DMS114 treated with DMSO at 0.1 percent for 48 hours (cell line): ENCODE data around the gene INO80E.
"Not testable (repeated sequence)": the region's sequence is repeated elsewhere in the genome, so short reads cannot be mapped to it uniquely, and the experiment has no call there.

Source experiments
- DNase-seq: peaks from one replicate; lab custom pipeline; 2025; ENCODE audit not compliant: unreplicated experiment; lab: John Stamatoyannopoulos, UW

INO80E gene

DNA sequence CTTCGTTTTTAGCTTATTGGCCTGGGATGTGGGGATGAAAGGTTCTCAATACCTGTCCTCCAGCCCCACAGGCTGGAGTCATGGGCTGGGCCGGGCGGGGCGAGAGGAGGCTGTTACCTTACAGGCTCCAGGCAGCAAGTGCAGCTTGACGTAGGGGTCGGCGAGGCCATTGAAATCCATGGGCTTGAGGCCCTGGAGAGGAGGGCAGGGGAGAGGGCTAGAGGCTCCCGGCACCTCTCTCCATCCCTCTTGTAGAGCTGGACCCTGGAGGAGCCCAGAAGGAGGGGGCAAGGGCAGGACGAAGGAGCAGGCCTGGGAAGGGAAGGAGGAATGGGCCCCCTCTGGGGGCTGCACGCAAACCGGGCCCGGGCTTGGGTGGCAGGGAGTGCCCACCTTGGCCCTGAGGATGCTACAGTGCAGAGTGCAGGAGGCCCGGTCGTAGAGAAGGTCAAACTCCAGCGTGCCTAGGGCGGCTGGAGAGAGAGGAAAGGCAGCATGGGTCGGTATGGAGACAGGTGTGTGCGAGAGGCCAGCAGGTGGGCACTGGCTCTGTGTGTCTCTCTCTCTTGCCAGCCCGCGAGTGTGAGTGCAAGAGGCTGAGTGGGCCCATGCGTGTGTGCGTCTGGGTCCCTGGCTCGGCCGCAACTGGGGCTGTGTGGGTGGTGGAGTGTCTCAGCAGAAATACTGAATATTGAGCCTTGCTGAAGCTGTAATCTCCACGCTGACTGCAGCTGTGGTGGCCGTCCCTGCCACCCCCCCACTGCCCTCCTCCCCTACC, 13.2 kb downstream of the INO80E start:
- DNase-seq, result no peak

DNA sequence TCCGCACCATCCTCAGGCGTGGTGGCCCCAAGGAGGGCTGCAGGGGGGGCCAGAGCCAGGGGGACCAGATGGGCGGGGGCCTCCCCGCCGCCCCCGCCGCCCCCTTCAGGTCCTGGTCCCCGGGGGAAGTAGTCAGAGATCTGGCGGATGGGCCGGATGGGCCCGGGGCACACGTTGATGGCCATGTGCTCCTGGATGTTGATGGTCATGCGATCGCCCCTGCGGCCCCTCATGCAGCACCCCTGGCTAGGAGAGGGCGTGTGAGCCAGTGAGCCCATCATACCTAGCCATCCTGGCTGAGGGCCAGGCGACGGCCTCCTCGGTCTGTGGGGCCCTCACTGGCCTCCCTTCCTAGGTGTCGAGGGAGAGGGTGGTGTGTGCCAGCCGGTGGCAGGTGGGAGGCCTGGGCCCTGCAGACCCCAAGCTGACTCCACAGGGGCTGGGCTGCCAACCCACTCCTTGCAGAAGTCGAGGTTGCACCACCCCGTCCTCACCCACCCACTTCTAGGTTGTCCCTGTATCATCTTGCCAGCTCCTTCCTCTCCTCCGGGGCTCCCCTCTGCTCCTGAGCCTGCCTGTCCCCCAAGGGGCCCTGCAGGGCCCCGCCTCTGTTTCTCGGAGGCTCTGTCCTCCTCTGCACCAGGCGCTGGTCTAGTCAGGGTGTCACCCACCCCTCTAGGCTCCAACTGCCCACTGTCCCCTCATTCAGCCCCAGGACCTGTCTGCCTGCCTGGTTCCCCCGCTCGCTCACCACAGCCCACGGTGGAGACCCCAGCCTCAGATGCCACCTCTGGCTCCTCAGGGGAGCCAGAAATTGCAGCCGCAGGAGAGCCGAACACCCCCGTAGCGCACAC, 14.2 kb downstream of the INO80E start:
- no peak for DNase-seq

DNA sequence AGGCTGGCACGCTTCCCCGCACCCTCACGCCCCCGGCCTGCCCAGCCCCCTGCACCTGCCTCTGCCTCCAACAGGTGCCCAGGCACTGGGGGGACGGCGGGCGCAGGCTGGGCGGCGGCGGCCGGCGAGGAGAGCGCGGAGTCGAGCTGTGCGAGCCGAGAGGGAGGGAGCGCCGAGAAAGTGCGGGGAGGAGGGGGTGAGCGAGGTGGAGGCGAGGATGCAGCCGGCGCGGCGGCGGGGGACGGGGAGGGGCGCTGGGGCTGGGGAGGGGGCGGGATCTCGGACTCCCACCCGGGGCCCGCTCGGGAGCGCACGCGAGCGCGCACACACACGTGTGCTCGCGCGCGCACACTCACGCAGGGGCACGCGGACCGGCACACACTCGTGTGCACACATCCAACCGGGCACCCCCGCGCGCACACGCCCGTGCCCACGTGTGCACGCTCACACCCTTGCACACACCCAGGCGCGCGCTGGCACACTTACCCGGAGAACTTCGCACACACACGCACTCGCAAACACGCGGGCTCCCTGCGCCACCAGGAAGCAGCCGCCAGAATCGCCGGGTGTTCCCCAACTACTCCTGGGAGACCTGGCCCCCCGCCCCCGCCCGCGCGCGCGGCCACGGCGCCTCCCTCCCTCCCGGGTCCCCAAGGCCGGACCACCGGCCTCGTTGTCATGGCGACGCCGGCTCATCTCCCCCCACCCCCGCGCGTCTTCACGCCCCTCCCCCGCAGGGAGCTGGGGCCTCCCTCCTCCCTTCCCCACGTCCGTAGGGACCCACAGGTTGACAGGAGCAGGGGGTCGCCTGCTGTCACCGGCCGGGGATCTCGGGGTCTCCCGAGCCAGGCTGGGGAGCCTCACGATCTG, 15.0 kb downstream of the INO80E start, which contains the start of gene DOC2A:
Gene DOC2A, minus strand, starts transcription at position 184 of the 870 bp plus-strand sequence. CDS start 805 bp downstream, outside the sequence.
- no peak for DNase-seq

DNA sequence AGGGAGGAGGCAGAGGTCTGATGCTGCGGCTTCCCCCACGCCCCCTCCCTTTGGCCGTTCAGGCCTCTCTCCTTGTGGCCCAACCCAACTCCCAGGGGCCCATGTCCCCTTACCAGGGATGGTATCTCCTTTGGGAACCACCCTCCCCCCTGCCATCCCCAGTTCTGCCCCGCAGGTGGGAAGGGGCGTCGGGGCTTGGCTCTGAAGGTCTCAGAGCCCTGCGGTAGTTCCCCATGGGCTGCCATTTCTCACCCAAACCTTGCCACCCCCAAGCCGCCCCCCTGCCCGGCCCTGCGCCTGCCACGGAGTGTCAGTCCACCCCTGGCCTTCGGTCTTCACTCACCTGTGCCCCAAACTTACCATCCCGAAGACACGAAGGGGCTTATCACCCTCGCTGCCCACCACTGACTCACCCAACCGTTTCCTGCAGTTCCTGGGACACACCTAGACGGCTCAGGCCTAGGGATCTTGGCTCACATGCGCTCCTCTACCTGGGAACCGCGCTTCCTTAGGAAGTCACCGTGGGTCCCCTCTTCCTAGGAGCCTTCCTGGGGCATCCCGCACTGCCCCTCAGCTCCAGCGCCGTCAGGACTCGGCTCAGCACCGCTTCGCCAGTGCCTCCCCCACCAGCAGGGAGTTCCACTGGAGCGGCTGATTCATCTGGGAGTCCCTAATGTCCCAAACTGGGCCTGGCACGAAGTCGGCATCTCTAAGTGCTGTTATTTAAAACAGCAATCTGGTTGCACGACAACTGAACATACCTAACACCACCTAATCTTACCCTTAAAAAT, 15.9 kb downstream of the INO80E start:
- no peak for DNase-seq

DNA sequence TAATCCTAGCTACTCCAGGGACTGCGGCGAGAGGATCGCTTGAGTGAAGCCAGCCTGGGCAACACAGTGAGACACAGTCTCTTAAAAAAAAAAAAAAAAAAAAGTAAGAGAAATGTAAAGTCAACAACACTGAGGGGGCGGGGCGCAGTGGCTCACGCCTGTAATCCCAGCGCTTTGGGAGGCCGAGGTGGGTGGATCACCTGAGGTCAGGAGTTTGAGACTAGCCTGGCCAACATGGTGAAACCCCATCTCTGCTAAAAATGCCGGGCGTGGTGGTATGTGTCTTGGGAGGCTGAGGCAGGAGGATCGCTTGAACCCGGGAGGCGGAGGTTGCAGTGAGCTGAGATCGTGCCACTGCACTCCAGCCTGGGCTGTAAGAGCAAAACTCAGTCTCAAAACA, 16.6 kb downstream of the INO80E start:
- not testable (repeated sequence) for DNase-seq

DNA sequence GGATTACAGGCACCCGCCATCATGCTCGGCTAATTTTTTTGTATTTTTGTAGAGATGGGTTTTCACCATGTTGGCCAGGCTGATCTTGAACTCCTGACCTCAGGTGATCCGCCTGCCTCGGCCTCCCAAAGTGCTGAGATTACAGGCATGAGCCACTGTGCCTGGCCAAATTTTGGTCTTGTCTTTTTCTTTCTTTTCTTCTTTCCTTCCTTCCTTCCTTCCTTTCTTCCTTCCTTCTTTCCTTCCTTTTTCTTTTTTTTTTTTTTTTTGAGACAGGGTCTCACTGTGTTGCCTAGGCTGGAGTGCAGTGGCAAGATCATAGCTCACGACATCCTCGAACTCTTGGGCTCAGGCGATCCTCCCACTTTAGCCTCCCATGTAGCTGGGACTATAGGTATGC, 19.4 kb downstream of the INO80E start:
- not testable (repeated sequence) for DNase-seq

DNA sequence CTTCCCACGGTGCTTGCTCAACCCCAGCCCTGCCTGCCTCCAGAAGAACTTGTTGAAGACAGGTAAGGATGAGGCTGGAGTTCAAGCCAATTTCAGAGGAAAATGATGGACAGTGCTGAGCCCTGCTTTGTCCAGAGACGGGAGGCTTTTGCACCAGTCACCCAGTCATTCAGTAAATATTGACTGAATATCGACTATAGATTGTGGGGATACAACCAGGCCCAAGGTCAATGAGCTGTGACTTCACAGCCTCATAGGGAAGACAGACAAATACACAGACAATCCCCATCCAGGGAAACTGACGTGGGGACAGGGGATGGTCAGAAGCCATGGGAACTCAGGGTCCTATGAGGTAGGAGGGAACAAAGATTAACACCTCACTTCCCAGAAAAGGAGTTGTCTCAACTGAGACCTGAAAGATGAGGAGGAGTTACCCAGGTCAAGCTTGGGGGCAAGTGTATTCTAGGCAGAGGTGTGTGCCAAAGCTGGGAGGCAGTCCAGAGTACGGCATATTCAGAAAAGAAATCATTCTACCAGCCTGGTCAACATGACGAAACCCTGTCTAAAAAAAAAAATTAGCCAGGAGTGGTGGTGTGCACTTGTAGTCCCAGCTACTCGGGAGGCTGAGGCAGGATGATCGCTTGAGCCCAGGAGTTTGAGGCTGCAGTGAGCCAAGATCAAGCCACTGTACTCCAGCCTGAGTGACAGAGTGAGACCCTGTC, 20.7 kb downstream of the INO80E start:
- DNase-seq, result no peak

DNA sequence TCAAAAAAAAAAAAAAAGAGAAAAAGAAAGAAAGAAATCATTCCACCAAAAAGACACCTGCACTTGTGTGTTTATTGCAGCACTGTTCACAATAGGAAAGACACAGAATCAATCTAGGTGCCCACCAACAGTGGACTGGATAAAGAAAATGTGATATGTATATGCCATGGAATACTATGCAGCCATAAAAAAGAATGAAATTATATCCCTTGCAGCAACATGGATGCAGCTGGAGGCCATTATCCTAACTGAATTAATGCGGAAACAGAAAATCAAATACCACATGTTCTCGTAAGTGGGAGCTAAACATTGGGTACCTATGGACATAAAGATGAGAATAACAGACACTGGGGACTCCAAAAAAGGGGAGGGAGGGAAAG, 21.2 kb downstream of the INO80E start:
- no peak for DNase-seq

DNA sequence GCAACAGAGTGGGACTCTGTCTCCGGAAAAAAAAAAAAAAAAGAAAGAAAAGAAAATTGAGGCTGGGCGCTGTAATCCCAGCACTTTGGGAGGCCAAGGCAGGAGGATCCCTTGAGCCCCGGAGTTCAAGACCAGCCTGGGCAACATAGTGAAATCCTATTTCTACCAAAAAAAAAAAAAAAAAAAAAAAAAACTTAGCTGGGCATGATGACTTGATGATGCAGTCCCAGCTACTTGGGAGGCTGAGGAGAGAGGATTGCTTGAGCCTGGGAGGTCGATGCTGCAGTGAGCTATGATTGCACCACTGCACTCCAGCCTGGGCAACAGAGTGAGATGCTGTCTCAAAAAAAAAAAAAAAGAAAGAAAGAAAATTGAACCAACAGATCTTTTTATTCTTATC, 21.9 kb downstream of the INO80E start:
- not testable (repeated sequence) for DNase-seq

DNA sequence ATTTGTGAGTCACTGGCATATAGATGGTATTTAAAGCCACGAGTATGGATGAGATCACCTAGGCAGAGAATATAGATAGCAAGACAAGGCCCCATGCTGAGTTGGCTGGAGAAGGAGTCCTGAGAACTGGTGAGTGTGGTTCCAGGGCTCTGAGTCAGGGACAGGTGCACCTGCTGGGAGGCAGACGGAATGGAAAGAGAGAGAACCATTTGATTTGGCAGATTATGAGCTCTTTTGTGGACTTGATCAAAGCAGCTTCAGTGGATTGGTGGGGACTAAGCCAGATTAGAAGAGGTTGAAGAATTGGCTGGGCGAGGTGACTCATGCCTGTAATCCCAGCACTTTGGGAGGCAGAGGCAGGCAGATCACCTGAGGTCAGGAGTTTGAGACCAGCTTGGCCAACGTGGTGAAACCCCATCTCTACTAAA, 22.7 kb downstream of the INO80E start:
- no peak for DNase-seq

DNA sequence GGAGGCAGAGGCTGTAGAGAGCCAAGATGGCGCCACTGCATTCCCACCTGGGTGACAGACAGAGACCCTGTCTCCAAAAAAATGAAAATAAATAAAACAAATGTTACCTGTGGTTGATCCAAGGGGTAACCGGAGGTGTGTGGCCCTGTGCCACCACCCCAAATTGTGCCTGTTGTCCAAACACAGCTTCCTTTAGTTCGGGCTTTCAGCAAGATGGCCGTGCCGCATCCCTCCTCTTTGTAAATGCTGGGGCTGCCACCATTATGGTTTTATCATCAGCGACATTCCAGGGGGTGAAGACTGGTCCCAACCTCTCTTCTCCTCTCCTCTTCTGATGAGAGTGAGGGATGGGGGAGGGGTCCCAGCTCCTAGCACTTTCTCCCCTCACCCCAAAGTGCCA, 26.8 kb downstream of the INO80E start, which contains the start of gene C16orf92:
Gene C16orf92, plus strand, starts transcription at position 312 of the 400 bp plus-strand sequence. CDS start 143 bp downstream, outside the sequence.
- no peak for DNase-seq

DNA sequence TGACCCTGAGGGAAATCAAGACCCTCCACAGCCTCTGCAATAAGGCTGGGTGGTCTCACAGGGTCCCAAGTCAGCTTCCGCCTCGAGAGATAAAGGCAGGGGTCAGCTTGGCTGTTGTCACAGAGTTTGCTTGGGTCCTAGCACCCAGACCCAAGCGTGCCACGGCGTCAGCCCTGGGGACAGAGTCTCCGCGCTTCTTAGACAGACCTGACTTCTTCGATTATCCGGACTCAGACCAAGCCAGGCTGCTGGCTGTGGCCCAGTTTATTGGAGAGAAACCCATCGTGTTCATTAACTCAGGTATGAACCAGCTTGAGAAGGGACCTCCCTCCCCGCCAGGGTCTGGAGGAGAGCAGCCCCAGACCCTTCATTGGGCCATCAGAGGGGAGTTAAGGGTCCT, 27.5 kb downstream of the INO80E start:
- DNase-seq, result no peak

DNA sequence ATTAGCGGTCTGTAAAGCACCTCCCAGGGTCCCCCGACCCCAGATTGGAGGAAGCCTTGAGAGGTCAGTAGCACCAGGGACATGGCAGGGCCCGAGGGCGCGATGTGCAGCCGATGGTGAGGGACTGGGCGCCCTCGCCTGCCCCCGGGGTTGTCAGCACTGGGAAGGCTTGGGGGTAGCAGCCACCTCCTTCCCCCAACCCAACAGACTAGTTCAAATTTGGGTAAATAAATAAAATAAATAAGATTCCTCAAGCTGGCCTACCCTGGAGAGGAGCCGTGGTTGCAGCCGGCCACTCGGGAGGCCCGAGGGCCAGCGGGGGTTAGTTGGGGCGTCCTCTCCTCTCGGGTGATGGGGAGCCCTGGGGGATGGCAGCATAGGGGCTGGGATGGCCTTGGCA, 28.4 kb downstream of the INO80E start:
- DNase-seq, result no peak

DNA sequence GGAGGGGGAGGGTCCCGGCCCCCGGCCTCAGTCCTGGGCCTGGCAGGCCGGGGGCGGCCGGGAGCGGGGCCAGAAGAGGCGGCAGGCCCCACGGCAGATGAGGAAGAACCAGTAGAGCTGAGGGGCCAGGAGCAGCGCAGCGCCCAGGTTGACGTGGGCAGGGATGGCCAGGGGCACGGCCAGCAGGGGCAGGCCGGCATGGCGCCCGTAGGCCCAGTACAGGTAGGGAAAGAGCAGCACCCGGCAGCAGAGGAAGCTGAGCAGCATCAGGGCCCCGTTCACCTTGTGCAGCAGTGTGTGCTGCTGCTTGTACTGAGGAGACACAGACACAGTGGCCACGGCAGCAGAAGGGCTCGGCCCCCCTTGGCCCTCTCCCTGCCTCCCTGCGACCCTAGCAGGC, 29.1 kb downstream of the INO80E start:
- no peak for DNase-seq

DNA sequence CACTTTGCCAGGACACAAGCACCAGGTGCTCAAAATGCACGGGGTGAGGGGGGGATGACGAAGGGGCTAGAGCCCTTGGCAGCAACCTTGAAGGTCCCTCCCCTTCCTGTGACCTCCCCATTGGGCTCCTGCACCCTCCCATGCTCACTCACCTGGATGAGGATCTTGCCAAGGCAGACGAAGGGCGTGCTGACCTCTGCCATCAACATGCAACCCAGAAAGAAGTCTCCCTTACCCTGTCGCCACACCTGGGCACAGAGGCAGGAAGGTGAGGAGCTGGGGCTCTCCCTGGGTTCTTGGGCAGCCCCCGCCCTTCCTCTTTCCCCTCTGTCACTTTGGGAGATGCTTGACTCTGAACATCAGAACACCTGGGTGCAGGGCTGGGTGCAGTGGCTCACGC, 29.5 kb downstream of the INO80E start:
- no peak for DNase-seq

DNA sequence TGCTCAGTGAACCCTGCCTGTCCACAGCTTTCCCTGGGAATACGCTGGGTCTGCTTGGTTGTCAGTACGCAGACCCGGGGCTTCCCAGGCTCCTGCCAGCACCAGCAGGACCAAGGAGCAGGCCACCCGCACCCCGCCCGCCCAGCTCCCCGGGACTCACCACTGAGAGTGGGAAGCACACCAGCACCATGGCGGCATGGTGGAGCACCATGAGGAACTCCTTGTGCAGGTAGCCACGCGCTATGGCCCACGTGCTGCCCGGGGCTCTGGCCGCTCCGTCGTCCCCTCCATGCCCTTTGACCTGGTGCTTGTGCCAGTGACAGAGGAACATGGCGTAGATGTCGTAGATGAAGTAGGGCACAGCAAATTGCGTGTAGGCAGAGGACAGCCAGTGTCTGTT, 30.4 kb downstream of the INO80E start:
- DNase-seq, result no peak

DNA sequence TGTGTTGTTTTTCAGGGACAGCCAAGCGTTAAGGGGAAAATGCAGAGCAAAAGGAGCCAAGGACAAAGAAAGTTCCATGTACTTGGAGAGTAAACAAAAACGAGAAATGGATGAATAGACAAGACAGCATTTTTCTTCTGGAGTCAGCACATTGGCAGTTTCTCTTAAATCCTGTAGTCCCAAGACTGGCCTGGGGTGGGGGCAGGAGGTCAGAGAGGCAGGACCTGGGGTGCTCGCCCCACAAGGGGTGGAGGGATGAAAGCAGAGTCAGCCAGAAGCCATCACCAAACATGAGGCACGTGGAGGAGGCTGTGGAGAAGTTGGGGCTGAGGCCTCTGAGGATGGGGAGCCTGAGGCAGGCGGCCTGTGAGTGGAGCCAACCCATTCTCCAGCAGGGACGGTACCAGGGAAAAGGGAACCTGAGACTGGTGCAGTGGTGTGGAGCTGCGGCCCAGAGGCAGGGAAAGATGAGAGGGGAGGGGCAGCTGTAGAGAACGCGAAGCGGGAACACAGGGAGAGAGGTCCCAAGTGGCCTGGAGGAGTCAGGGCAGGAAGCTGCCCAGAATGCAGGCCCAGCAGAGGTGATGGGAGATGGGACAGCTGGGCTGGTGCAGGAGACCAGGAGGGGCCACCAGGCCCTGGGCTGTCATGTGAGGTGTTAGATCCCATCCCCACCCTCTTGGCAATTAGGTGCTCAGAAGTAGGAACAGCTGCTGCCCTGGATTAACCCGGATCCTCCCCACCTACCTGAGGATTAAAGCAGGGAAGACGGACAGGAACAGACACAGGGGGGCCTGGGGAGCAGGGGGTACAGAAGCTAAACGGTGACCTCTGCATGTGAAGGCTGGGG, 31.8 kb downstream of the INO80E start:
- no peak for DNase-seq

DNA sequence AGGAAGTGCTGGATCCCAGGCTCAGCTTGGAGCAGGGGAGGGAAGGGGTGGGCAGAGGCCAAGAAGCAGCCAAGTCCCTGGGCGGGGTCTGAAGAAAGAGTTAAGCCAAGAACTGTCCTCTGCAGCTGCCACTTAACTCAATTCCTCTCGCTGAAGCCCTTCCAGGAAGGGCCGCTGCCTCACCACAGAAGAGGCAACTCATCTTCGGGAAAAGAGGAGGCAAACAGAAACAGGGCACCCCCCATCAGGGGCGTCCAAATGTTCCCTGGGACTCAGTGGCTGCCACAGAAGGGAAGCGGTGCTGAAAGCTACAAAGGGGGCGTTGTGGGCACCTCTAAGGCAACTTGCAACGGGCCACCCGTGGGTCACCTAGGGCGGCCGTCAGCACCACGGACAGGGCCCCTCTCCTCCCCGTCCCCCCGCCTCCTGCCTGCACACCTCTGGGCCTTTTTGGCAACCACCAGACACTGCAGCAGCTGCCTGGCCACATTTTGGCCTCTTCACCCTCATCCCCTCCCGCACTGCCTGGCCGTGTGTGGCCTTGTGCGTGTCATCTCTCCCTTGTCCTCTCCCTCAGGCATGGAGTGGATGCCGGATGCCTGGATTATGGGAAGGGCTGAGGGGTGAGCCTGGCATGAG, 32.5 kb downstream of the INO80E start:
- no peak for DNase-seq
